Hepatocyte (in vitro differentiated cells): Measurements from ENCODE around the gene ARHGAP45. TPM values are rescaled to one million over a fixed set of nuclear protein-coding genes. Genes with fewer than 3 reads are reported as not detected.
"Not testable (repeated sequence)": the region's sequence is repeated elsewhere in the genome, so short reads cannot be mapped to it uniquely, and the experiment has no call there.

ENCODE experiments used
- DNase-seq: peaks from one replicate; pipeline ENCODE4 v3.0.0-alpha.2; 2016; ENCODE audit warnings: low spot score
- H2AFZ ChIP-seq: fragments of 200-600 bp; sonication (generic); 2 replicates; pipeline ENCODE4 v1.6.0; 2016; ENCODE audit warnings: antibody characterized with exemption, mild to moderate bottlenecking
- H3K27ac ChIP-seq: fragments of 200-600 bp; sonication (generic); 2 replicates; pipeline ENCODE4 v1.5.1; 2016; ENCODE audit warnings: mild to moderate bottlenecking
- H3K27me3 ChIP-seq: fragments of 200-600 bp; sonication (generic); 2 replicates; pipeline ENCODE4 v1.6.1; 2016
- H3K36me3 ChIP-seq: fragments of 200-600 bp; sonication (generic); replicated peaks from 2 replicates; pipeline ENCODE4 v1.5.1; 2016; ENCODE audit warnings: low read depth; ENCODE audit not compliant: insufficient read depth
- H3K4me1 ChIP-seq: fragments of 200-600 bp; sonication (generic); 2 replicates; pipeline ENCODE4 v1.5.1; 2016; ENCODE audit warnings: mild to moderate bottlenecking, moderate library complexity; ENCODE audit not compliant: insufficient read depth
- H3K4me2 ChIP-seq: fragments of 200-600 bp; sonication (generic); 2 replicates; pipeline ENCODE4 v1.6.0; 2016
- H3K4me3 ChIP-seq: fragments of 200-600 bp; sonication (generic); 2 replicates; pipeline ENCODE4 v1.5.1; 2016; ENCODE audit warnings: mild to moderate bottlenecking
- H3K79me2 ChIP-seq: fragments of 200-600 bp; sonication (generic); 2 replicates; pipeline ENCODE4 v1.6.0; 2017; ENCODE audit warnings: mild to moderate bottlenecking
- H3K9me2 ChIP-seq: fragments of 200-600 bp; sonication (generic); replicated peaks from 2 replicates; pipeline ENCODE4 v1.6.0; 2017; ENCODE audit warnings: mild to moderate bottlenecking; ENCODE audit not compliant: insufficient read depth
- H3K9me3 ChIP-seq: fragments of 200-600 bp; sonication (generic); 2 replicates; pipeline ENCODE4 v1.5.1; 2016; ENCODE audit warnings: low read depth, mild to moderate bottlenecking
- H4K20me1 ChIP-seq: fragments of 200-600 bp; sonication (generic); 2 replicates; pipeline ENCODE4 v1.6.0; 2016; ENCODE audit warnings: mild to moderate bottlenecking; ENCODE audit not compliant: insufficient read depth, poor library complexity, severe bottlenecking
- EZH2 ChIP-seq: fragments of 200-600 bp; sonication (generic); IDR thresholded peaks from 2 replicates; pipeline ENCODE4 v1.6.1; 2016; ENCODE audit warnings: antibody characterized with exemption, mild to moderate bottlenecking, borderline replicate concordance
- EZH2phosphoT487 ChIP-seq: fragments of 200-600 bp; sonication (generic); IDR thresholded peaks from one replicate; pipeline ENCODE4 v1.6.1; 2018; ENCODE audit warnings: antibody characterized with exemption, mild to moderate bottlenecking, low read depth, moderate library complexity; ENCODE audit not compliant: unreplicated experiment, severe bottlenecking
- WGBS: methylation state at CpG from one replicate; pipeline ENCODE4 v1.1.6; 2016; ENCODE audit warnings: low lambda C conversion rate; ENCODE audit errors: missing lambda C conversion rate; 5-methylcytosine and 5-hydroxymethylcytosine counted together
- polyA plus RNA-seq: library from polyadenylated mRNA; unstranded; fragments of >200 nt; fragmentation: Nextera tagmentation; extraction: Ambion mirVana; gene quantifications from 2 replicates; pipeline ENCODE4 v1.2.1, GENCODE V29; 2016
- total RNA-seq: library from RNA; depleted of rRNA; stranded (reverse); fragments of >200 nt; gene quantifications from 2 replicates; pipeline ENCODE4 v1.2.3, GENCODE V29; 2014
- TF ChIP-seq, protein P1 (sequence below): fragments of 200-600 bp; sonication (generic); IDR thresholded peaks from 2 replicates; pipeline ENCODE4 v1.5.1; 2016; ENCODE audit warnings: antibody characterized with exemption, mild to moderate bottlenecking; ENCODE audit not compliant: poor library complexity

Gene ARHGAP45
- total and polyA plus RNA-seq, 2 experiments from 2014 or later = 12.9 to 18.3 TPM

GRCh38 chr19:1112268-1113029 is 45.5 kb downstream of the ARHGAP45 start:
- Histone ChIP-seq H3K27me3 (no peaks in the 10 kb centered on the region), H3K4me2 (no peak overlapping the region), H3K36me3 (no peaks in the 10 kb centered on the region), H4K20me1 (no peaks in the 10 kb centered on the region), H3K9me3 (no peaks in the 10 kb centered on the region), H3K27ac (peak overlapping the region; percentile 12), H3K4me3 (no peak overlapping the region), H2AFZ (no peak overlapping the region), H3K79me2 (peaks cover under 1% of the 10 kb centered on the region), H3K4me1 (peaks cover 4% of the 10 kb centered on the region), H3K9me2 (no peaks in the 10 kb centered on the region)
- TF ChIP-seq EZH2phosphoT487 (no peak), EZH2 (no peak)
- TF ChIP-seq, protein P1, sequence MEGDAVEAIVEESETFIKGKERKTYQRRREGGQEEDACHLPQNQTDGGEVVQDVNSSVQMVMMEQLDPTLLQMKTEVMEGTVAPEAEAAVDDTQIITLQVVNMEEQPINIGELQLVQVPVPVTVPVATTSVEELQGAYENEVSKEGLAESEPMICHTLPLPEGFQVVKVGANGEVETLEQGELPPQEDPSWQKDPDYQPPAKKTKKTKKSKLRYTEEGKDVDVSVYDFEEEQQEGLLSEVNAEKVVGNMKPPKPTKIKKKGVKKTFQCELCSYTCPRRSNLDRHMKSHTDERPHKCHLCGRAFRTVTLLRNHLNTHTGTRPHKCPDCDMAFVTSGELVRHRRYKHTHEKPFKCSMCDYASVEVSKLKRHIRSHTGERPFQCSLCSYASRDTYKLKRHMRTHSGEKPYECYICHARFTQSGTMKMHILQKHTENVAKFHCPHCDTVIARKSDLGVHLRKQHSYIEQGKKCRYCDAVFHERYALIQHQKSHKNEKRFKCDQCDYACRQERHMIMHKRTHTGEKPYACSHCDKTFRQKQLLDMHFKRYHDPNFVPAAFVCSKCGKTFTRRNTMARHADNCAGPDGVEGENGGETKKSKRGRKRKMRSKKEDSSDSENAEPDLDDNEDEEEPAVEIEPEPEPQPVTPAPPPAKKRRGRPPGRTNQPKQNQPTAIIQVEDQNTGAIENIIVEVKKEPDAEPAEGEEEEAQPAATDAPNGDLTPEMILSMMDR = no peak
- 92% methylated on average over 30 of the region's 71 CpGs for WGBS
- no peak for DNase-seq

DNA sequence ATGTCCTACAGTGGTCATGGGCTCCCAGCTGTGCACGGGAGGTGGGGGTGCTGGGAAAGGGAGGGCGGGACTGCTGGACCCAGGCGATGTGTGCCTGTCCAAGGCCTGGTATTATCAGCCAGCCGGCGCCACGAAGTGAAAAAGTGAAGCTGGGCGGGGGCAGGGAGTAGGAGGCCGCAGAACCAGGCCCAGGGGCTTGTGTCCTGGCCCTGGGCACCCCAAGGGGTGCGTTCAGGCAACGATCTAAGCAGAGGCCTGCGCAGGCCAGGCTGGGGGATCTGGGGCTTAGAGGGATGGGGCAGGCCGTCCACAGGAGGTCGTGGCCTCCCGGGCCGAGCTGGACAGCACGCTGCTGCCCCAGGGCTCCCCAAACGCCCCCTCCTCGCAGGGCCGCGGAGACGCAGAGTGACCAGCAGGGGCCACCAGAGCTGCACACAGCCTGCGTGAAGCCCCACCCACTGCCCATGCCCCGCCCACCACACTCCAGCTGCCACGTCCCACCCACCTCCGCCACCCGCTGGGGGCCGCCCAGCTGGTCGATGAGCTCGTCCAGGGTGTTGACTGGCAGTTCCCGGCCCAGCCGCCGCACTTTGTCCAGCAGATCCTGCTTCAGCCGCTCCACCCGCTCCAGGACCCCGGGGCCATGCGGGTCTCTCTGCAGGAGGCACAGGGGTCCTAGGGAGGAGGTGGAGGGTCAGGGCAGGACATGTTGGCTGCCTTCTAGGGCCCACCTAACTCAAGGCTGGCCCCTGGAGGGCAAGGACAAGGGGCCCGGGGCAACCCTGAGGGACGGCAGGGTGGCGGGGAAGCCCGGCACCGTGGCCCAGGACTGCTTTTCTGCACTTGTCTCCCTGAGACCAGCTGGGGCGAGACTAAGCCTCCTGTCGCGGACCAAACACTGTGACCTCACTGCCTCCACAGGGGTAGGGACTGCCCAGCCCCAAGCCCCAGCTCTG is 46.3 kb downstream of the ARHGAP45 start:
- Histone ChIP-seq H3K36me3 (no peaks in the 10 kb centered on the region), H3K9me3 (no peaks in the 10 kb centered on the region), H2AFZ (no peak overlapping the region), H3K27ac (peak overlapping the region; percentile 82), H3K4me2 (peak overlapping the region; percentile 71), H3K4me1 (peaks cover 4% of the 10 kb centered on the region), H4K20me1 (no peaks in the 10 kb centered on the region), H3K4me3 (no peak overlapping the region), H3K27me3 (no peaks in the 10 kb centered on the region), H3K79me2 (no peaks in the 10 kb centered on the region), H3K9me2 (no peaks in the 10 kb centered on the region)
- WGBS = 45% methylated on average over 29 of the region's 44 CpGs
- peak; percentile 97 for DNase-seq
- TF ChIP-seq, protein P1 = peak; percentile 93
- no peak for TF ChIP-seq EZH2phosphoT487

- peaks cover 4% of the 10 kb centered on the region for H3K4me1 ChIP-seq
- H3K9me2 ChIP-seq = no peaks in the 10 kb centered on the region
- H3K9me3 ChIP-seq = no peaks in the 10 kb centered on the region
- H3K4me3 ChIP-seq = no peak overlapping the region
- no peaks in the 10 kb centered on the region for H3K79me2 ChIP-seq
- peak overlapping the region; percentile 82 for H3K27ac ChIP-seq
- no peak for TF ChIP-seq EZH2
- no peak for TF ChIP-seq EZH2phosphoT487
- TF ChIP-seq, protein P1 = no peak
- DNase-seq = no peak
- H4K20me1 ChIP-seq = no peaks in the 10 kb centered on the region
- no peak overlapping the region for H2AFZ ChIP-seq
- no peaks in the 10 kb centered on the region for H3K27me3 ChIP-seq
- H3K4me2 ChIP-seq = peak overlapping the region; percentile 71
- H3K36me3 ChIP-seq = no peaks in the 10 kb centered on the region
- 95% methylated on average over 25 of the region's 25 CpGs for WGBS
These were observed 47.1 kb downstream of the ARHGAP45 start for GRCh38 chr19:1113986-1114483.

GRCh38 chr19:1114728-1115127 is 47.8 kb downstream of the ARHGAP45 start:
- not testable (repeated sequence) for DNase-seq, H4K20me1 ChIP-seq, H3K4me3 ChIP-seq, H3K9me3 ChIP-seq, H3K79me2 ChIP-seq, H3K9me2 ChIP-seq, H3K36me3 ChIP-seq, H3K27me3 ChIP-seq, H3K4me1 ChIP-seq, H2AFZ ChIP-seq, H3K27ac ChIP-seq, H3K4me2 ChIP-seq
- 96% methylated on average over 9 of the region's 9 CpGs for WGBS
